Cerebellar cortex (tissue), 1 donor: ENCODE data around the gene NCLN.
"Not testable (repeated sequence)": the region's sequence is repeated elsewhere in the genome, so short reads cannot be mapped to it uniquely, and the experiment has no call there.

Experiments
- DNase-seq: peaks from one replicate; pipeline ENCODE4 v3.0.0-alpha.2; 2015; ENCODE audit warnings: low spot score

Gene NCLN

GRCh38 chr19:3225169-3225485, 39.4 kb downstream of the NCLN start:
- no peak for DNase-seq

GRCh38 chr19:3225677-3226093, 40.0 kb downstream of the NCLN start:
- peak; percentile 26 for DNase-seq

GRCh38 chr19:3227054-3227626, 41.4 kb downstream of the NCLN start:
- peak; percentile 26 for DNase-seq

DNA sequence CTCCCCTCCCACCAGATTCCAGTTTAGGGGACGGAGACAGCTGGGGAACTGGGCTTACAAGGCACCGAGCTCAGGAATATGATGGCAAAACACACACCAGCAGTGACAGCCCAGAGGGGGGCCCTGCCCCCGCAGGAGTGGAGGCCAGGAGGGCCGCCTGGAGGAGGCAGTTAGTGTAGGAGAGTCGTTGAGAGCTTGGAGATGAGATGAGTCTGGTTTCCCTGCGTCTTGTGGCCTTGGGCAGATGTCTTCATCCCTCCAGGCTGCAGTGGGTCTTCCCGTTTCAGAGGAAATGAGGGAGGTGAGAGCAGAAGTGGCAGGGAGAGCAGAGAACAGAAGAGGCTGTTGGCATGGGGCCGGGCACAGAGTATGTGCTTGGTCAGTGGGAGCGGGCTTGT, 43.6 kb downstream of the NCLN start:
- DNase-seq: no peak

- no peak for DNase-seq
Measured at GRCh38 chr19:3229888-3230496, 44.3 kb downstream of the NCLN start.

DNA sequence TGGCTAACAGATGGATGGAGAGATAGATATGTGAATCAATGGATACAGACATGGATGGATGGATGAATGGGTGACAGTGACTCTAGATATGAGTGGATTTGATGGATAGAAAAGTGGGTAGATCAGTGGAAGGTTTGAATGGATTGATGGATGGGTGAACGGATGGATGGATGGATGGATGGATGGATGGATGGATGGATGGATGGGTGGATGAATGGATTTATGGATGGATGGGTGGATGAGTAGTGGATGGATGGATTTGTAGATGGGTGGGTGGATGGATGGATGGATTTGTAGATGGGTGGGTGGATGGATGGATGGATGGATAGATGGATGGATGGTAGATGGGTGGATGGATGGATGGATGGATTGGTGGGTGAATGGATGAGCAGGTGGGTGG, 45.6 kb downstream of the NCLN start:
- DNase-seq: no peak

GRCh38 chr19:3233116-3233515, 47.4 kb downstream of the NCLN start:
- DNase-seq: no peak

- DNase-seq: no peak
Measured at GRCh38 chr19:3233831-3234230, 48.1 kb downstream of the NCLN start.

DNA sequence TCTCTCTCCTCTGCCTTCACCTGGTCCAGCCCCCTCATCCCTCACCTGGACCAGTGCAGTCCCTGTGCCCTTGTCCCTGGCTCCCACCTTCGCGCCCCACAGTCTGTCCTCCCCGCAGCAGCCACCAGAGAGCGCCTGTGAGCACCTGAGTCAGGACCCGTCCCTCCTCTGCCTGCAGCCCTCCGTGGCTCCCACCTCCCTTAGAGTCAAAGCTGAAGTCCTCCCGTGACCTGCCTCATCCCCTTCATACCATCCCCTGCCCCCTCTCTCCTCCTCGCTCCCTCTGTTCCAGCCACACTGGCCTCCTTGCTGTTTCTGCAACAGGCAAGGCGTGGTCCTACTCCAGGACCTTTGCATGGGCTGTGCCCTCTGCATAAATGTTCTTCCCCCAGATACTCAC, 49.1 kb downstream of the NCLN start:
- no peak for DNase-seq

GRCh38 chr19:3235604-3236003, 49.9 kb downstream of the NCLN start:
- DNase-seq: not testable (repeated sequence)

DNA sequence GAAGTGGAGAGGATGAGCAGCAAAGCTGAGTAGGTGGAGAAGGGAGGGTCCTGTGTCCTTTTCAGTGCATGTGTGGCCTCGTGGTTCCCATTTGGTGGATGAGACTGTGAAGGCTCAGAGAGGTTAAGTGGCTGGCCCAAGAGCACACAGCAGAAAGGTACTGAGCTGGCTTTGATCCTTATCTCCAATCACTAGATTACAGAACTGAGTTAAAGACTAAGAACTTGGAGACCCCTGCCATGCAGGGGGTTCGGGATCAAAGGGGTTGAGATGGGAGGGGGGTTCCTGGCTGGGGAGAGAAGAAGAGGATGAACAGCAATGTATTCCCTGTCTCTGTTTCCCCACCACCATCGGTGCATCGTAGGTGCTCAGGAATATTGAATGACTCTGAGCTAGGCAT, 50.5 kb downstream of the NCLN start:
- no peak for DNase-seq

DNA sequence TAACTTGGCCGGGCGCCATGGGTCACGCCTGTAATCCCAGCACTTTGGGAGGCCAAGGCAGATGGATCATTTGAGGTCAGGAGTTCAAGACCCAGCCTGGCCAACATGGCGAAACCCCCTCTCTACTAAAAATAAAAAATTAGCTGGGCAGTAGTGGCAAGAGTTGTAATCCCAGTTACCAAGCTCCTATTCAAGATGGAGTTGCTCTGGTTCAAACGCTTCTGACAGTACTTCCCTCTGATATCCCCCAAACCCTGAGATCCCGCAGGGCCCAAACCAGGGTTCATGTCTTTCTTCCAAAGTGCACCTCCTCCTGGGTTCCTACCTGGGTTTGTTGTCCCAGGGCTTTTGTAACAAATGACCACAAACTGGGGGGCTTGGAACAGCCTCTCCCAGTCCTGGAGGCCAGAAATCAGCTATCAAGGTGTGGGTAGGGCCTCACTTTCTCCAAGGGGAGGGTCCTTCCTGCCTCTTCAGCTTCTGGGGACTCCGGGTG, 52.4 kb downstream of the NCLN start:
- DNase-seq: no peak

DNA sequence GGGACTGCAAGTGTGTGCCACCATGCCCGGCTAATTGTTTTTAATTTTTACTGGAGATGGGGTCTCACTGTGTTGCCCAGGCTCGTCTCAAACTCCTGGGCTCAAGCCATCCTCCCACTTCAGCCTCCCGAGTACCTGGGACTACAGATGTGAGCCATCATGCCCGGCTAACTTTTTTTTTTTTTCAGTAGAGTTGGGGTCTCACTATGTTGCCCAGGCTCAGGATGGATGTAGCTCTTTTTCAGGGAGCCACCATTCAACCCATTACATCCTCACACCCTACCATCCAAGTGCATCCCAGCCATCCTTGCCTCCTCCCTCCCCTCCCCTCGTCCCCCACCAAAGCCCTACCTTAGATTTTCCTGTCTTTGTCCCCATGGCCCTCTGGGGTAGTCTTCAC, 53.6 kb downstream of the NCLN start:
- DNase-seq: no peak

GRCh38 chr19:3243819-3244700, 58.3 kb downstream of the NCLN start:
- peak; percentile 81 for DNase-seq

DNA sequence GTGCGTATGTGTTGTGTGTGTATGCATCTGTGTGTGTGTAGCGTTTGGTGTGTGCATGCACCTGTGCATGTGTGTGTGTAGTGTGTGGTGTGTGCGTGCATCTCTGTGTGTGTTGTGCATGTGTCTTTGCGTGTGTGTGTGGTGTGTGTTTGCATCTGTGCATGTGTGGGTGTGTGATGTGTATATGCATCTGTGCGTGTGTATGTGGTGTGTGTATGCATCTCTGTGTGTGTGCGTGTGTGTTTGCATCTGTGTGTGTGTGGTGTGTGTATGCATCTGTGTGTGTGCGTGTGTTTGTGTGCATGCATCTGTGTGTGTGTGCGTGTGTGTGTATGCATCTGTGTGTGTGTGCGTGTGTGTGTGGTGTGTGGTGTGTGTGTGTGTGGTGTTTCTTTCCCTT, 59.3 kb downstream of the NCLN start:
- no peak for DNase-seq

- DNase-seq: no peak
Measured at GRCh38 chr19:3248728-3249326, 63.1 kb downstream of the NCLN start.

GRCh38 chr19:3249408-3249807, 63.7 kb downstream of the NCLN start:
- no peak for DNase-seq

DNA sequence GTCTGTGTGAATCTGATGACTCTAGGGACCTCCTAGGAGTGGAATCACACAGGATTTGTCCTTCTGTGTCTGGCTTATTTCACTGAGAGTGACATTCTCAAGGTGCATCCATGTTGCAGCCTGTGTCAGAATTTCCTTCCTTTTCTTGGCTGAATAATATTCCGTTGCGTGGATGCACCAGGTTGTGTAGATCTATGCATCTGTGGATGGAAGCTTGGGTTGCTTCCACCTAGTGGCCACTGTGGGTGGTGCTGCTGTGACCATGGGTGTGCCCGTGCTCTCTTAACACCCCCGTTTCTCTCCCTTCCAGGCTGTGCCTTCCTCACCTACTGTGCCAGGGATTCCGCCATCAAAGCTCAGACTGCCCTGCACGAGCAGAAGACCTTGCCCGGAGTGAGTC, 64.9 kb downstream of the NCLN start:
- no peak for DNase-seq

DNA sequence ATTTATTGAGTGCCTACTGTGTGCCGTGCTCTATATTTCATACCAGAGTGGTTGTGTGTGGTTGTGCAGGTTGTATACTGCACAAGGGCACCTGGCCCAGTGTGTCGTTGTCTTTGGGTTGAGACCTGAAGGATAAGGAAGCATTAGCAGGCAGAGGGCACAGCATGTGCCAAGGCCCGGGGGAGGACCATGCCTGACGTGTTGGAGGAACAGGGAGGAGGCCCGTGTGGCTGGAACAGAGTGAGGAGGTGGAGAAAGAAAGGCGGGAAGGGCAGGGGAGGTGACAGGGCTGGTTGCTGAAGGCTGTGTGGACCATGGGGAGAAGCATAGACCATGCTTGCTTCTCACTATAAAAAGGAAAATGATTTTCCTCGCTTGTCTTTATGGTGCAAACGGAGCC, 65.5 kb downstream of the NCLN start:
- DNase-seq: no peak

DNA sequence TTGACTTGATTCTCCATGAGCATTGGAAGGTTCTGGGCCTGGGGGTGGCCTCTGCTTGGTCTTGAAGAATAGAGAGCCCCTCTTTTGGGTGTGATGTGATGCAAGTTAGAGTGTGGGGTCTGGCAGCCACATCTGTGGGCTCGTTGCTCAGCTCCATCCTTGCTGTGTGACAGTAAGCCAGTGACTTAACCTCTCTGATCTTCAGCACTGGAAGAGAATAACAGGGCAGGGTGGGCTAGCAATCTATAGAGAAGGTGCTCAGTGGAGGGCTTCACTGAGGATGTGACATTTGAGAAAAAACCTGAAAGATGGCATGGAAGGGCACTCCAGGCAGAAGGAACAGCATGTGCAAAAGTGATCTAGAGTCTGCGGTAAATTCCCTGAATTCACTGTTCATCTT, 66.9 kb downstream of the NCLN start:
- DNase-seq: no peak

DNA sequence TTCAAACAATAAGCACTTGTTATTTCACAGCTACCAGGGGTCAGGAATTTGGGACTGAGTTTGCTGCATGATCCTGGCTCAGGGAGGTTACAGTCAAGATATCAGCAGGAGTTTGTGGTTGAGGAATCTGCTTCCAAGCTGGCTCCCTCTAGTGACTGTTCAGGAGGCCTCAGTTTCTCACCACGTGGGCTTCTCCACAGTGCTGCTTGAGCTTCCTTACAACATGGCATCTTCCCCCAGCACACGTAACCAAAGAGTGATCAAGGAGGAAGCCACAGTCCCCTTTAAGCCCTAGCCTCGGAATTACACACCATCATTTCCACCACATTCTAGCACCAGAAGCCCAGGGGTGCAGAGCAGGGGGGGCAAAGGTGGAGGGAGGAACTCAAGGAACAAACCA, 67.5 kb downstream of the NCLN start:
- DNase-seq: no peak

GRCh38 chr19:3254520-3254919, 68.8 kb downstream of the NCLN start:
- no peak for DNase-seq

- no peak for DNase-seq
Measured at GRCh38 chr19:3257071-3257470, 71.3 kb downstream of the NCLN start.
